HEK293 (cell line): Measurements from ENCODE around the gene CNST.
"Not testable (repeated sequence)": the region's sequence is repeated elsewhere in the genome, so short reads cannot be mapped to it uniquely, and the experiment has no call there.

Source experiments
- CTCF ChIA-PET: fragments of 350-600 bp; formaldehyde crosslinking; extraction: SDS; loops from one replicate; lab custom pipeline; 2021; ENCODE audit warnings: antibody characterized with exemption; lab: Yijun Ruan, JAX
- POLR2A ChIA-PET: fragments of 300-600 bp; formaldehyde crosslinking; extraction: SDS; loops from one replicate; lab custom pipeline; 2020; ENCODE audit warnings: antibody characterized with exemption, inconsistent platforms; lab: Yijun Ruan, JAX
- H3K27ac ChIP-seq: fragments of 200-500 bp; sonication (Bioruptor generic); 2 replicates; pipeline ENCODE4 v1.5.1; 2014; ENCODE audit warnings: low read depth, low read length, control low read depth, inconsistent platforms; ENCODE audit errors: extremely low read depth
- H3K36me3 ChIP-seq, 2 experiments: fragments of 200-500 bp in 1 of 2; sonication (Bioruptor generic) in 1 of 2; 1 replicate in 1 of 2; 2 replicates in 1 of 2; pipeline ENCODE4 v1.5.1; 2014 to 2017; ENCODE audit warnings: inconsistent platforms in 2 of 2, low read length in 2 of 2; ENCODE audit not compliant: control insufficient read depth in 2 of 2, insufficient read depth in 1 of 2
- H3K4me1 ChIP-seq: fragments of 200-500 bp; sonication (Bioruptor generic); 2 replicates; pipeline ENCODE4 v1.5.1; 2014; ENCODE audit warnings: mild to moderate bottlenecking, low read length, inconsistent platforms; ENCODE audit not compliant: control insufficient read depth, insufficient read depth
- H3K4me3 ChIP-seq: 2 replicates; pipeline ENCODE4 v1.5.1; 2011; ENCODE audit warnings: low read depth, mild to moderate bottlenecking, control low read depth, low read length, moderate library complexity
- H3K9me3 ChIP-seq: fragments of 200-500 bp; sonication (Bioruptor generic); 2 replicates; pipeline ENCODE4 v1.5.1; 2014; ENCODE audit warnings: low read depth, low read length, inconsistent platforms; ENCODE audit not compliant: control insufficient read depth, insufficient read depth
- KLF16 ChIP-seq: fragments of 450-650 bp; formaldehyde crosslinking; IDR thresholded peaks from 2 replicates; pipeline ENCODE4 v1.5.1; 2017; ENCODE audit warnings: missing biosample characterization, missing genetic modification characterization
- KLF8 ChIP-seq: fragments of 450-650 bp; formaldehyde crosslinking; IDR thresholded peaks from 2 replicates; pipeline ENCODE4 v1.5.1; 2016; ENCODE audit warnings: missing biosample characterization, missing genetic modification characterization
- OVOL3 ChIP-seq: fragments of 450-650 bp; formaldehyde crosslinking; IDR thresholded peaks from 2 replicates; pipeline ENCODE4 v1.5.1; 2016; ENCODE audit warnings: missing biosample characterization, missing genetic modification characterization
- PRDM10 ChIP-seq: fragments of 450-650 bp; formaldehyde crosslinking; IDR thresholded peaks from 2 replicates; pipeline ENCODE4 v1.5.1; 2016; ENCODE audit warnings: missing biosample characterization, missing genetic modification characterization
- RBAK ChIP-seq: fragments of 450-650 bp; formaldehyde crosslinking; IDR thresholded peaks from 2 replicates; pipeline ENCODE4 v1.5.1; 2016; ENCODE audit warnings: missing biosample characterization, missing genetic modification characterization
- SETDB1 ChIP-seq: IDR thresholded peaks from one replicate; pipeline ENCODE4 v1.6.1; 2017; ENCODE audit warnings: mild to moderate bottlenecking, low read length, moderate library complexity, mixed read lengths; ENCODE audit not compliant: insufficient read length
- ZNF266 ChIP-seq: fragments of 450-650 bp; formaldehyde crosslinking; IDR thresholded peaks from 2 replicates; pipeline ENCODE4 v1.5.1; 2016; ENCODE audit warnings: missing biosample characterization, missing genetic modification characterization, low read depth
- ZNF501 ChIP-seq: fragments of 450-650 bp; formaldehyde crosslinking; IDR thresholded peaks from 2 replicates; pipeline ENCODE4 v1.5.1; 2016; ENCODE audit warnings: missing biosample characterization, missing genetic modification characterization
- ZNF549 ChIP-seq: fragments of 450-650 bp; IDR thresholded peaks from 2 replicates; pipeline ENCODE4 v1.5.1; 2018; ENCODE audit warnings: missing biosample characterization, missing genetic modification characterization, mild to moderate bottlenecking, inconsistent platforms, moderate library complexity
- ZNF707 ChIP-seq: fragments of 450-650 bp; formaldehyde crosslinking; IDR thresholded peaks from 2 replicates; pipeline ENCODE4 v1.5.1; 2016; ENCODE audit warnings: missing biosample characterization, missing genetic modification characterization
- ZNF76 ChIP-seq: fragments of 450-650 bp; formaldehyde crosslinking; IDR thresholded peaks from 2 replicates; pipeline ENCODE4; 2016; ENCODE audit warnings: low read depth, missing biosample characterization, missing genetic modification characterization, borderline replicate concordance
- ZSCAN5A ChIP-seq: fragments of 450-650 bp; formaldehyde crosslinking; IDR thresholded peaks from 2 replicates; pipeline ENCODE4 v1.5.1; 2016; ENCODE audit warnings: missing biosample characterization, missing genetic modification characterization
- TF ChIP-seq, protein P1 (sequence below): fragments of 450-650 bp; formaldehyde crosslinking; IDR thresholded peaks from 2 replicates; pipeline ENCODE4 v1.5.1; 2016; ENCODE audit warnings: missing biosample characterization, missing genetic modification characterization

Gene CNST

GRCh38 chr1:246587606-246588005 is 21.4 kb downstream of the CNST start (continued):
- TF ChIP-seq PRDM10 (tag by site-specific recombination): no peak

DNA sequence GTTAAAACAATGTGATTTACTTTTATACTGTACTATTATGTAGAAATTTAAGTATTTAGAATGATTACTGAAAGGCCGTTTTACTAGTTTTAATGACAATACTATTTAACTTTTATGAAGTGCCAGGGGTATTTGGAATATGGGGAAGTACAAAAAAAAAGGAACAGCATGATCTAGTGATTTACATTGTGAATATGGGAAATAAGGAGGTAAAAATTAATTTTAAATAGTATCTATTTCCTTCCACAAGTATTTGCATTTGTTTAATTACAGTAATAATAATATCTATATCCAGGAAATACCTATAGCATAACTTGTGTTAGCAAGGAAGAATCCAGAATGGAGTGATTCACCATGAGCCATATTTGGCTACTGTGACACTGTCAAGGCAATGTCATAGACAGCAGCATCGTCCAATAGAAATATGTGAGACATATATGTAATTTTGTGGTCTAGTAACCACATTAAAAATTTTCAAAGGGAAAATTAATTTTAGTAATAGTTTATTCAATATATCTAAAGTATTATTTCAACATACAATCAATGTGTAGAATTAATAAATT is 22.0 kb downstream of the CNST start:
- TF ChIP-seq ZNF76 (tag by site-specific recombination) (no peak), OVOL3 (tag by site-specific recombination) (no peak), SETDB1 (no peak)
- H3K4me1 ChIP-seq: no peaks in the 10 kb centered on the region
- H3K27ac ChIP-seq: no peak overlapping the region
- no peak overlapping the region for H3K4me3 ChIP-seq
- POLR2A ChIA-PET: no interaction called here
- H3K9me3 ChIP-seq: no peaks in the 10 kb centered on the region
- CTCF ChIA-PET: no interaction called here
- peaks cover 0 to 3% of the 10 kb centered on the region in 2 experiments; a peak in 1 of 3 replicates for H3K36me3 ChIP-seq

DNA sequence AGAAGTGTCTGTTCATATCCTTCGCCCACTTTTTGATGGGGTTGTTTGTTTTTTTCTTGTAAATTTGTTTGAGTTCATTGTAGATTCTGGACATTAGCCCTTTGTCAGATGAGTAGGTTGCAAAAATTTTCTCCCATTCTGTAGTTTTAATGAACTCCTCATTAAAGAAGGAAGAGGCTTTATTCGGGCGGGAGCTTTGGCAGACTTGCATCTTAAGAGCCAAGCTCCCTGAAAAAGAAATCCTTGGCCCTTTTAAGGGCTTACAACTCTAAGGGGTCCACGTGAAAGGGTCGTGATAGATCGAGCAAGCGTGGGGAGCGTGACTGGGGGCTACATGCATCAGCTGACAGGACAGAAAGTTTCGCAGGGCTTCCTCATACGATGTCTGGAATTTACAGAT is 23.7 kb downstream of the CNST start:
- CTCF ChIA-PET: interaction anchor here (0.5 kb wide), 1 partner anchor 1077 kb away, joined by 4 read pairs; no protein-coding TSS in a partner anchor
- H3K4me1 ChIP-seq, H3K9me3 ChIP-seq, H3K4me3 ChIP-seq, H3K27ac ChIP-seq, POLR2A ChIA-PET, H3K36me3 ChIP-seq: not testable (repeated sequence)

GRCh38 chr1:246591047-246591446 is 24.8 kb downstream of the CNST start:
- TF ChIP-seq RBAK (tag by site-specific recombination) (no peak), KLF8 (tag by site-specific recombination) (no peak)
- TF ChIP-seq, all 188 proteins: peak for 0
- Histone ChIP-seq H3K4me3 (no peak overlapping the region), H3K27ac (no peak overlapping the region), H3K9me3 (no peaks in the 10 kb centered on the region), H3K36me3 (peaks cover 0 to 3% of the 10 kb centered on the region in 2 experiments; a peak in 1 of 3 replicates), H3K4me1 (no peaks in the 10 kb centered on the region)
- CTCF ChIA-PET: interaction anchor here (0.6 to 0.7 kb wide), 2 partner anchors 98 to 1176 kb away, joined by 3 read pairs; no protein-coding TSS in a partner anchor
- POLR2A ChIA-PET: no interaction called here

- no peak for TF ChIP-seq KLF16
- no peak for TF ChIP-seq ZNF266
- no peak for TF ChIP-seq ZNF549 (tag by site-specific recombination)
- no peak for TF ChIP-seq ZNF707 (tag by site-specific recombination)
- no peak for TF ChIP-seq ZNF501 (tag by site-specific recombination)
- no peak for TF ChIP-seq ZSCAN5A (tag by site-specific recombination)
- TF ChIP-seq, protein P1, sequence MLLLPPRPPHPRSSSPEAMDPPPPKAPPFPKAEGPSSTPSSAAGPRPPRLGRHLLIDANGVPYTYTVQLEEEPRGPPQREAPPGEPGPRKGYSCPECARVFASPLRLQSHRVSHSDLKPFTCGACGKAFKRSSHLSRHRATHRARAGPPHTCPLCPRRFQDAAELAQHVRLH (tag by site-specific recombination): no peak
- no peaks in the 10 kb centered on the region for H3K4me1 ChIP-seq
- ChIA-PET CTCF (interaction anchor here (0.6 to 0.7 kb wide), 2 partner anchors 98 to 1176 kb away, joined by 3 read pairs; no protein-coding TSS in a partner anchor), POLR2A (no interaction called here)
- no peaks in the 10 kb centered on the region for H3K9me3 ChIP-seq
- no peak overlapping the region for H3K27ac ChIP-seq
- H3K36me3 ChIP-seq: peaks cover 0 to 3% of the 10 kb centered on the region in 2 experiments; a peak in 1 of 3 replicates
- no peak overlapping the region for H3K4me3 ChIP-seq
These were observed 25.2 kb downstream of the CNST start for GRCh38 chr1:246591504-246591903.
